Liver (tissue), 9 donors: ENCODE measurements around the gene PCDHGB3. TPM values are rescaled to one million over a fixed set of nuclear protein-coding genes. Genes with fewer than 3 reads are reported as not detected.

ENCODE experiments used
- DNase-seq: peaks from one replicate; pipeline ENCODE4 v3.0.0-alpha.2; 2017; ENCODE audit warnings: low spot score
- H3K27ac ChIP-seq, 2 donors: one replicate each; pipeline ENCODE4 v1.7.0; 2013; ENCODE audit warnings: inconsistent platforms in 2 of 2, low read length in 2 of 2, control low read depth in 1 of 2, low read depth in 1 of 2, mild to moderate bottlenecking in 1 of 2
- H3K27me3 ChIP-seq, 4 donors: one replicate each; pipeline versions ENCODE4 v1.6.1 to v1.7.0; 2013; ENCODE audit warnings: low read length in 3 of 4, inconsistent platforms in 1 of 4, mild to moderate bottlenecking in 1 of 4, moderate library complexity in 1 of 4; ENCODE audit not compliant: control insufficient read depth in 4 of 4, insufficient read depth in 4 of 4
- H3K36me3 ChIP-seq, 4 donors: one replicate each; pipeline versions ENCODE4 v1.6.1 to v1.7.0; 2013; ENCODE audit warnings: low read length in 3 of 4, mild to moderate bottlenecking in 3 of 4, low read depth in 1 of 4, moderate library complexity in 1 of 4; ENCODE audit not compliant: control insufficient read depth in 4 of 4, insufficient read depth in 3 of 4
- H3K4me1 ChIP-seq, 4 donors: one replicate each; pipeline versions ENCODE4 v1.6.1 to v1.7.0; 2013; ENCODE audit warnings: low read length in 3 of 4, mild to moderate bottlenecking in 3 of 4, moderate library complexity in 1 of 4; ENCODE audit not compliant: control insufficient read depth in 4 of 4, insufficient read depth in 4 of 4
- H3K4me3 ChIP-seq, 3 donors: one replicate each; pipeline versions ENCODE4 v1.6.1 to v1.7.0; 2013; ENCODE audit warnings: low read length in 3 of 3, control low read depth in 1 of 3, low read depth in 1 of 3, mild to moderate bottlenecking in 1 of 3
- H3K9ac ChIP-seq, 2 donors: one replicate each; pipeline ENCODE4 v1.7.0; 2013; ENCODE audit warnings: low read length in 2 of 2, mild to moderate bottlenecking in 2 of 2, moderate library complexity in 2 of 2, control low read depth in 1 of 2, low read depth in 1 of 2
- H3K9me3 ChIP-seq, 4 donors: one replicate each; pipeline versions ENCODE4 v1.6.1 to v1.7.0; 2013; ENCODE audit warnings: low read length in 3 of 4; ENCODE audit not compliant: control insufficient read depth in 4 of 4
- ATF3 ChIP-seq: IDR thresholded peaks from 2 replicates; pipeline ENCODE4 v1.6.1; 2016; ENCODE audit warnings: antibody characterized with exemption
- CTCF ChIP-seq: fragments of 150-350 bp; IDR thresholded peaks from 2 replicates; pipeline ENCODE4 v1.5.1; 2017; ENCODE audit warnings: improper control_type of control experiment, low read depth, low read length; ENCODE audit not compliant: missing input control
- FOXA2 ChIP-seq: IDR thresholded peaks from 2 replicates; pipeline ENCODE4 v1.6.1; 2016; ENCODE audit warnings: antibody characterized with exemption
- GABPA ChIP-seq, 2 donors: IDR thresholded peaks in 1 of 2; conservative IDR thresholded peaks in 1 of 2; 2 replicates each; pipeline ENCODE4 v1.6.1; 2016; ENCODE audit warnings: antibody characterized with exemption in 2 of 2, mild to moderate bottlenecking in 1 of 2, moderate library complexity in 1 of 2
- HNF4A ChIP-seq, 2 donors: conservative IDR thresholded peaks; 2 replicates each; pipeline ENCODE4 v1.6.1; 2016; ENCODE audit warnings: antibody characterized with exemption in 2 of 2, mild to moderate bottlenecking in 2 of 2
- HNF4G ChIP-seq: IDR thresholded peaks from 2 replicates; pipeline ENCODE4 v1.6.1; 2016; ENCODE audit warnings: antibody characterized with exemption
- JUND ChIP-seq, 2 donors: IDR thresholded peaks; 2 replicates each; pipeline ENCODE4 v1.6.1; 2016; ENCODE audit warnings: antibody characterized with exemption in 2 of 2
- NR2F2 ChIP-seq: IDR thresholded peaks from 2 replicates; pipeline ENCODE4 v1.6.1; 2016; ENCODE audit warnings: antibody characterized with exemption
- RAD21 ChIP-seq, 2 donors: IDR thresholded peaks; 2 replicates each; pipeline ENCODE4 v1.6.1; 2016; ENCODE audit warnings: antibody characterized with exemption in 2 of 2, mild to moderate bottlenecking in 2 of 2
- REST ChIP-seq: IDR thresholded peaks from 2 replicates; pipeline ENCODE4 v1.6.1; 2016; ENCODE audit warnings: antibody characterized with exemption, mild to moderate bottlenecking
- RXRA ChIP-seq, 2 donors: IDR thresholded peaks; 2 replicates each; pipeline ENCODE4 v1.6.1; 2017 to 2018; ENCODE audit warnings: antibody characterized with exemption in 2 of 2, mild to moderate bottlenecking in 1 of 2
- SP1 ChIP-seq: IDR thresholded peaks from 2 replicates; pipeline ENCODE4 v1.6.1; 2018; ENCODE audit warnings: antibody characterized with exemption, mild to moderate bottlenecking
- TAF1 ChIP-seq: conservative IDR thresholded peaks from 2 replicates; pipeline ENCODE4 v1.6.1; 2016; ENCODE audit warnings: antibody characterized with exemption, mild to moderate bottlenecking
- YY1 ChIP-seq: IDR thresholded peaks from 2 replicates; pipeline ENCODE4 v1.6.1; 2016; ENCODE audit warnings: antibody characterized with exemption, mild to moderate bottlenecking
- ZBTB33 ChIP-seq: IDR thresholded peaks from 2 replicates; pipeline ENCODE4 v1.6.1; 2016; ENCODE audit warnings: antibody characterized with exemption
- WGBS: extraction: QIAGEN DNeasy Blood & Tissue Kit; methylation state at CpG from one replicate; pipeline ENCODE4 v1.1.7; 2013; 5-methylcytosine and 5-hydroxymethylcytosine counted together
- polyA plus RNA-seq, 2 donors: library from polyadenylated mRNA; stranded (reverse) in 1 of 2; unstranded in 1 of 2; fragments of 200-250 nt in 1 of 2; fragments of >200 nt in 1 of 2; fragmentation: Nextera tagmentation in 1 of 2; extraction: Ambion mirVana in 1 of 2; gene quantifications; one replicate each; pipeline versions ENCODE4 v1.2.1 to v1.2.3, GENCODE V29; 2013 to 2015
- total RNA-seq, 2 donors: library from RNA; depleted of rRNA; stranded (reverse); fragments of >200 nt; gene quantifications; one replicate each; pipeline ENCODE4 v1.2.3, GENCODE V29; 2014
- donor health status: healthy.
- donor health status: healthy.
- donor health status: healthy.
- donor health status: healthy.
- donor health status: healthy.

Gene PCDHGB3
- total and polyA plus RNA-seq, 4 donors: 0.07 to 1.2 (median 0.37) TPM; not detected in 1

- H3K36me3 ChIP-seq: peaks cover 0 to 6% (median 0%) of the 10 kb centered on the region in 4 donors
- H3K9ac ChIP-seq: no peak overlapping the region
- peaks cover 0 to 4% (median 0%) of the 10 kb centered on the region in 4 donors for H3K4me1 ChIP-seq
- H3K9me3 ChIP-seq: peaks cover 39 to 87% (median 42%) of the 10 kb centered on the region in 4 donors
- H3K27me3 ChIP-seq: peaks cover 0 to 4% (median 0%) of the 10 kb centered on the region in 4 donors
- no peak for DNase-seq
- no peak overlapping the region for H3K27ac ChIP-seq
- 42% methylated on average over 10 of the region's 10 CpGs for WGBS
- H3K4me3 ChIP-seq: peak overlapping the region; percentile 1 to 50 (median 48)
- TF ChIP-seq YY1 (no peak), CTCF (no peak), TAF1 (no peak), ATF3 (no peak), GABPA (IDR thresholded peaks at IDR 0.05 in 1 of 2, conservative IDR thresholded peaks at IDR 0.05 in 1 of 2) (no peak), ZBTB33 (no peak), SP1 (no peak), HNF4G (no peak), HNF4A (conservative IDR thresholded peaks at IDR 0.05) (no peak), RXRA (IDR thresholded peaks at IDR 0.05) (no peak), JUND (IDR thresholded peaks at IDR 0.05) (no peak), NR2F2 (no peak), REST (no peak), RAD21 (IDR thresholded peaks at IDR 0.05) (no peak), FOXA2 (no peak)
These were observed 18.6 kb downstream of the PCDHGB3 start for GRCh38 chr5:141388661-141389060.
